Testis (tissue), 2 donors: ENCODE results near the gene HSD17B11.

Experiments used
- POLR2A ChIP-seq: fragments of 450-650 bp; IDR thresholded peaks from one replicate; pipeline ENCODE4 v1.6.1; 2017; ENCODE audit warnings: antibody characterized with exemption, mild to moderate bottlenecking, moderate library complexity
- TF ChIP-seq, protein P1 (sequence below), 3 experiments: fragments of 450-650 bp in 2 of 3; fragments of 200-600 bp in 1 of 3; sonication (generic) in 1 of 3; IDR thresholded peaks; one replicate each; pipeline ENCODE4 v1.5.1; 2016 to 2019; ENCODE audit warnings: antibody characterized with exemption in 3 of 3, mild to moderate bottlenecking in 2 of 3, moderate library complexity in 1 of 3

- TF ChIP-seq, protein P1, sequence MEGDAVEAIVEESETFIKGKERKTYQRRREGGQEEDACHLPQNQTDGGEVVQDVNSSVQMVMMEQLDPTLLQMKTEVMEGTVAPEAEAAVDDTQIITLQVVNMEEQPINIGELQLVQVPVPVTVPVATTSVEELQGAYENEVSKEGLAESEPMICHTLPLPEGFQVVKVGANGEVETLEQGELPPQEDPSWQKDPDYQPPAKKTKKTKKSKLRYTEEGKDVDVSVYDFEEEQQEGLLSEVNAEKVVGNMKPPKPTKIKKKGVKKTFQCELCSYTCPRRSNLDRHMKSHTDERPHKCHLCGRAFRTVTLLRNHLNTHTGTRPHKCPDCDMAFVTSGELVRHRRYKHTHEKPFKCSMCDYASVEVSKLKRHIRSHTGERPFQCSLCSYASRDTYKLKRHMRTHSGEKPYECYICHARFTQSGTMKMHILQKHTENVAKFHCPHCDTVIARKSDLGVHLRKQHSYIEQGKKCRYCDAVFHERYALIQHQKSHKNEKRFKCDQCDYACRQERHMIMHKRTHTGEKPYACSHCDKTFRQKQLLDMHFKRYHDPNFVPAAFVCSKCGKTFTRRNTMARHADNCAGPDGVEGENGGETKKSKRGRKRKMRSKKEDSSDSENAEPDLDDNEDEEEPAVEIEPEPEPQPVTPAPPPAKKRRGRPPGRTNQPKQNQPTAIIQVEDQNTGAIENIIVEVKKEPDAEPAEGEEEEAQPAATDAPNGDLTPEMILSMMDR (IDR thresholded peaks at IDR 0.05): no peak
- TF ChIP-seq POLR2A: no peak
Observed at GRCh38 chr4:87330761-87331160, 60.2 kb downstream of the HSD17B11 start.
